ENCODE measurements around the gene FGF12.

DNA sequence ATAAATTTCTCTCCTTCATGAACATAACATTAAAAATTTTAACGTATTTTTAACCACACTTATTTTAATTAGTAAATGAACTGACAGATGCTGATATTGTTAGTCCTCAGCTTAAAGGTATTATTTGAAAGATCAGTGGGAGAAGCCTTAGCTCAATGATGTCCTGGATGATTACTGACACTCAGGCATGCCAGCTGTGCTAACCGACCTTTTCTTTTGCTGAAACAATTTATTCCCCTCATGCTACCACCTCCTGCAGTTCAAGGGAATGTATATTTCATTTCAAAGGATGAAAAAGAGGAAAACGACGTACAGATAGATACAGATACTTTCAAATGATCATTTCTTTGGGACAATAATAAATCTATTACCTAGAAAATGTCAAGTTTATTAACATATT lies 620.8 kb downstream of the FGF12 start:
- TF ChIP-seq, protein P1, sequence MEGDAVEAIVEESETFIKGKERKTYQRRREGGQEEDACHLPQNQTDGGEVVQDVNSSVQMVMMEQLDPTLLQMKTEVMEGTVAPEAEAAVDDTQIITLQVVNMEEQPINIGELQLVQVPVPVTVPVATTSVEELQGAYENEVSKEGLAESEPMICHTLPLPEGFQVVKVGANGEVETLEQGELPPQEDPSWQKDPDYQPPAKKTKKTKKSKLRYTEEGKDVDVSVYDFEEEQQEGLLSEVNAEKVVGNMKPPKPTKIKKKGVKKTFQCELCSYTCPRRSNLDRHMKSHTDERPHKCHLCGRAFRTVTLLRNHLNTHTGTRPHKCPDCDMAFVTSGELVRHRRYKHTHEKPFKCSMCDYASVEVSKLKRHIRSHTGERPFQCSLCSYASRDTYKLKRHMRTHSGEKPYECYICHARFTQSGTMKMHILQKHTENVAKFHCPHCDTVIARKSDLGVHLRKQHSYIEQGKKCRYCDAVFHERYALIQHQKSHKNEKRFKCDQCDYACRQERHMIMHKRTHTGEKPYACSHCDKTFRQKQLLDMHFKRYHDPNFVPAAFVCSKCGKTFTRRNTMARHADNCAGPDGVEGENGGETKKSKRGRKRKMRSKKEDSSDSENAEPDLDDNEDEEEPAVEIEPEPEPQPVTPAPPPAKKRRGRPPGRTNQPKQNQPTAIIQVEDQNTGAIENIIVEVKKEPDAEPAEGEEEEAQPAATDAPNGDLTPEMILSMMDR (IDR thresholded peaks at IDR 0.05 in 2 of 3, conservative IDR thresholded peaks at IDR 0.05 in 1 of 3; ENCODE audit: borderline replicate concordance in 1 of 3, insufficient read depth in 1 of 3, low read depth in 2 of 3, low read length in 2 of 3): no peak
- no peak for TF ChIP-seq EZH2 (IDR thresholded peaks at IDR 0.05)
- no peak for TF ChIP-seq TCF7L2 (IDR thresholded peaks at IDR 0.05; ENCODE audit: borderline replicate concordance, extremely low read depth, insufficient read depth, insufficient read length)
- no peak for TF ChIP-seq SIN3A (IDR thresholded peaks at IDR 0.05; ENCODE audit: low read depth)
- no peak for TF ChIP-seq CBX3 (IDR thresholded peaks at IDR 0.05; ENCODE audit: low read depth)
- no peak for TF ChIP-seq POLR2A (IDR thresholded peaks at IDR 0.05; ENCODE audit: borderline replicate concordance, extremely low read depth, insufficient read depth, insufficient read length)
- no peak for TF ChIP-seq ZNF274 (IDR thresholded peaks at IDR 0.05; ENCODE audit: low read depth, low read length)
- TF ChIP-seq, protein P2, sequence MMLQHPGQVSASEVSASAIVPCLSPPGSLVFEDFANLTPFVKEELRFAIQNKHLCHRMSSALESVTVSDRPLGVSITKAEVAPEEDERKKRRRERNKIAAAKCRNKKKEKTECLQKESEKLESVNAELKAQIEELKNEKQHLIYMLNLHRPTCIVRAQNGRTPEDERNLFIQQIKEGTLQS (IDR thresholded peaks at IDR 0.05): no peak
- TF ChIP-seq, protein P3, sequence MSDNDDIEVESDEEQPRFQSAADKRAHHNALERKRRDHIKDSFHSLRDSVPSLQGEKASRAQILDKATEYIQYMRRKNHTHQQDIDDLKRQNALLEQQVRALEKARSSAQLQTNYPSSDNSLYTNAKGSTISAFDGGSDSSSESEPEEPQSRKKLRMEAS (IDR thresholded peaks at IDR 0.05): no peak
- TF ChIP-seq EGR1 (IDR thresholded peaks at IDR 0.05; ENCODE audit: low read depth): no peak
- TF ChIP-seq, protein P4, sequence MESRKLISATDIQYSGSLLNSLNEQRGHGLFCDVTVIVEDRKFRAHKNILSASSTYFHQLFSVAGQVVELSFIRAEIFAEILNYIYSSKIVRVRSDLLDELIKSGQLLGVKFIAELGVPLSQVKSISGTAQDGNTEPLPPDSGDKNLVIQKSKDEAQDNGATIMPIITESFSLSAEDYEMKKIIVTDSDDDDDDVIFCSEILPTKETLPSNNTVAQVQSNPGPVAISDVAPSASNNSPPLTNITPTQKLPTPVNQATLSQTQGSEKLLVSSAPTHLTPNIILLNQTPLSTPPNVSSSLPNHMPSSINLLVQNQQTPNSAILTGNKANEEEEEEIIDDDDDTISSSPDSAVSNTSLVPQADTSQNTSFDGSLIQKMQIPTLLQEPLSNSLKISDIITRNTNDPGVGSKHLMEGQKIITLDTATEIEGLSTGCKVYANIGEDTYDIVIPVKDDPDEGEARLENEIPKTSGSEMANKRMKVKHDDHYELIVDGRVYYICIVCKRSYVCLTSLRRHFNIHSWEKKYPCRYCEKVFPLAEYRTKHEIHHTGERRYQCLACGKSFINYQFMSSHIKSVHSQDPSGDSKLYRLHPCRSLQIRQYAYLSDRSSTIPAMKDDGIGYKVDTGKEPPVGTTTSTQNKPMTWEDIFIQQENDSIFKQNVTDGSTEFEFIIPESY (IDR thresholded peaks at IDR 0.05; ENCODE audit: extremely low read depth, insufficient replicate concordance, low read length): no peak
- TF ChIP-seq, protein P5, sequence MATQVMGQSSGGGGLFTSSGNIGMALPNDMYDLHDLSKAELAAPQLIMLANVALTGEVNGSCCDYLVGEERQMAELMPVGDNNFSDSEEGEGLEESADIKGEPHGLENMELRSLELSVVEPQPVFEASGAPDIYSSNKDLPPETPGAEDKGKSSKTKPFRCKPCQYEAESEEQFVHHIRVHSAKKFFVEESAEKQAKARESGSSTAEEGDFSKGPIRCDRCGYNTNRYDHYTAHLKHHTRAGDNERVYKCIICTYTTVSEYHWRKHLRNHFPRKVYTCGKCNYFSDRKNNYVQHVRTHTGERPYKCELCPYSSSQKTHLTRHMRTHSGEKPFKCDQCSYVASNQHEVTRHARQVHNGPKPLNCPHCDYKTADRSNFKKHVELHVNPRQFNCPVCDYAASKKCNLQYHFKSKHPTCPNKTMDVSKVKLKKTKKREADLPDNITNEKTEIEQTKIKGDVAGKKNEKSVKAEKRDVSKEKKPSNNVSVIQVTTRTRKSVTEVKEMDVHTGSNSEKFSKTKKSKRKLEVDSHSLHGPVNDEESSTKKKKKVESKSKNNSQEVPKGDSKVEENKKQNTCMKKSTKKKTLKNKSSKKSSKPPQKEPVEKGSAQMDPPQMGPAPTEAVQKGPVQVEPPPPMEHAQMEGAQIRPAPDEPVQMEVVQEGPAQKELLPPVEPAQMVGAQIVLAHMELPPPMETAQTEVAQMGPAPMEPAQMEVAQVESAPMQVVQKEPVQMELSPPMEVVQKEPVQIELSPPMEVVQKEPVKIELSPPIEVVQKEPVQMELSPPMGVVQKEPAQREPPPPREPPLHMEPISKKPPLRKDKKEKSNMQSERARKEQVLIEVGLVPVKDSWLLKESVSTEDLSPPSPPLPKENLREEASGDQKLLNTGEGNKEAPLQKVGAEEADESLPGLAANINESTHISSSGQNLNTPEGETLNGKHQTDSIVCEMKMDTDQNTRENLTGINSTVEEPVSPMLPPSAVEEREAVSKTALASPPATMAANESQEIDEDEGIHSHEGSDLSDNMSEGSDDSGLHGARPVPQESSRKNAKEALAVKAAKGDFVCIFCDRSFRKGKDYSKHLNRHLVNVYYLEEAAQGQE (IDR thresholded peaks at IDR 0.05; ENCODE audit: low read depth): no peak
